ENCODE measurements around the gene ST6GALNAC1. TPM values are rescaled to one million over a fixed set of nuclear protein-coding genes. Genes with fewer than 3 reads are reported as not detected.

The ST6GALNAC1 gene
- total RNA-seq, 1 experiment from 2014 or later, result not detected

- TF ChIP-seq ZNF274 (IDR thresholded peaks at IDR 0.05; ENCODE audit: low read depth, low read length) (no peak), CBX3 (IDR thresholded peaks at IDR 0.05; ENCODE audit: low read depth) (no peak), SRF (IDR thresholded peaks at IDR 0.05; ENCODE audit: low read depth) (no peak), TCF7L2 (IDR thresholded peaks at IDR 0.05; ENCODE audit: borderline replicate concordance, extremely low read depth, insufficient read depth, insufficient read length) (no peak), JUND (IDR thresholded peaks at IDR 0.05) (no peak), FOSL1 (IDR thresholded peaks at IDR 0.05; ENCODE audit: low read depth) (no peak), POLR2A (IDR thresholded peaks at IDR 0.05; ENCODE audit: borderline replicate concordance, extremely low read depth, insufficient read depth, insufficient read length) (no peak), ZBTB33 (IDR thresholded peaks at IDR 0.05; ENCODE audit: extremely low read depth, insufficient replicate concordance, low read length) (no peak), ELF1 (IDR thresholded peaks at IDR 0.05; ENCODE audit: borderline replicate concordance, low read depth) (no peak), EZH2 (IDR thresholded peaks at IDR 0.05) (no peak), POLR2AphosphoS5 (IDR thresholded peaks at IDR 0.05; ENCODE audit: low read depth, low read length) (no peak), EZH2phosphoT487 (IDR thresholded peaks at IDR 0.05; ENCODE audit: borderline replicate concordance) (no peak), CEBPB (IDR thresholded peaks at IDR 0.05; ENCODE audit: low read depth) (no peak), RAD21 (IDR thresholded peaks at IDR 0.05; ENCODE audit: low read depth) (no peak), REST (IDR thresholded peaks at IDR 0.05; ENCODE audit: low read depth) (no peak), CTCF (IDR thresholded peaks at IDR 0.05 in 2 of 3, conservative IDR thresholded peaks at IDR 0.05 in 1 of 3; ENCODE audit: borderline replicate concordance in 1 of 3, insufficient read depth in 1 of 3, low read depth in 2 of 3, low read length in 2 of 3) (no peak), YY1 (IDR thresholded peaks at IDR 0.05; ENCODE audit: extremely low read depth, insufficient replicate concordance, low read depth, low read length) (no peak), ATF3 (IDR thresholded peaks at IDR 0.05) (no peak)
- Histone ChIP-seq H3K4me2 (ENCODE audit: low read length) (no peak overlapping the region), H3K27me3 (ENCODE audit: insufficient read depth, low read length) (no peaks in the 10 kb centered on the region), H3K36me3 (ENCODE audit: control insufficient read depth in 1 of 2, insufficient read depth in 2 of 2, low read length in 2 of 2) (no peaks in the 10 kb centered on the region), H2AFZ (ENCODE audit: low read depth, low read length, poor library complexity, severe bottlenecking) (no peak overlapping the region), H3K9ac (ENCODE audit: low read length) (no peak overlapping the region), H3K4me3 (replicated peaks in 1 of 2; ENCODE audit: low read depth in 1 of 2, low read length in 2 of 2) (no peak overlapping the region), H3K9me3 (ENCODE audit: control insufficient read depth in 1 of 2, insufficient read depth in 1 of 2, low read depth in 1 of 2, low read length in 2 of 2) (peaks cover 0 to 5% of the 10 kb centered on the region in 2 experiments; a peak in 1 of 4 replicates), H4K20me1 (ENCODE audit: insufficient read depth) (no peaks in the 10 kb centered on the region), H3K4me1 (ENCODE audit: control insufficient read depth in 1 of 2, insufficient read depth in 2 of 2, low read length in 2 of 2) (no peaks in the 10 kb centered on the region), H3K27ac (ENCODE audit: low read depth, low read length) (no peak overlapping the region), H3K79me2 (ENCODE audit: insufficient read depth, low read length) (no peaks in the 10 kb centered on the region), H3K9me2 (ENCODE audit: insufficient read depth) (no peaks in the 10 kb centered on the region)
- RAD21 ChIA-PET (ENCODE audit: low non-redundant PET in 1 of 2, low total read pairs in 2 of 2, uncharacterized antibody in 2 of 2, unreplicated experiment in 2 of 2), result no interaction called here
- intact Hi-C loops (cut with micrococcal nuclease), result no loop called here
- ATAC-seq, result no peak
- no peak for DNase-seq (ENCODE audit: low read depth, low spot score)
- BruUV-seq (replicated peaks), result no TSS peak
- POLR2A ChIA-PET, result no interaction called here
- CTCF ChIA-PET, result no interaction called here
Measured at GRCh38 chr17:76650504-76650903, 6.9 kb upstream of the ST6GALNAC1 start.

Measured in HCT116 (cell line).